NK-92 (cell line): ENCODE data around the gene MYRF.

ENCODE experiments used
- DNase-seq: peaks from one replicate; lab custom pipeline; 2025; ENCODE audit not compliant: unreplicated experiment; lab: John Stamatoyannopoulos, UW

Gene MYRF

DNA sequence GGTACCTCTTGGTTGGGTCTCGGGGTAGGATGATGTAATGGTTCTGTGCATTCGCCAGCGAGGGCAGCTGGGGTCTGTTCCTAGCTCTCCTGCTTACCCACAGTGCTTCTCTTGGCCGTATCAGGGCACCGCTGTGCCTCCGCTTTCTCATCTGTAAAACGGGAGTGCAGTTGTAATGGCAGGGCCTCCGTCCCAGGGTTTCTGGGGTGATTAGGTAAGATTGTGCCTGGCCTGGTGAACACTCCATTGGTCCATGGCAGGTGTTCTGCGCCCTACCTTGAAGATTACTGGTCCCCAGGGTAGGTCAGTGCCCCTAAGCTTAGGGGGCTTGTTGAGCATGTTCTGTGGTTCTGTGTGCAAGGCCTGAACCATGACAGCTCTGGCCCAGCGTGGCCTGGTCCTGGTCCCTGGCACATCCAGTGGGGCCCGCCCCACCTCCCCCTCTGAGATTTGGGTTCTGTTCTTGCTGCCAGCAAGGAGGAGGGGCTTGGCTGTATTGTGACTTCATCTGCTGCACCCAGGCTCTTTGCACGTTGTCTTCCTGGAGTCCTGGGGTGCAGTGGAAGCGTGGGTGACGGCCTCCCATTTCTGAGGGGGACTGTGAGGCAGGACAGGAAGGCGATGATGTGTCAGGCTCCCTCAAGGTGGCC, 4.9 kb downstream of the MYRF start:
- no peak for DNase-seq

DNA sequence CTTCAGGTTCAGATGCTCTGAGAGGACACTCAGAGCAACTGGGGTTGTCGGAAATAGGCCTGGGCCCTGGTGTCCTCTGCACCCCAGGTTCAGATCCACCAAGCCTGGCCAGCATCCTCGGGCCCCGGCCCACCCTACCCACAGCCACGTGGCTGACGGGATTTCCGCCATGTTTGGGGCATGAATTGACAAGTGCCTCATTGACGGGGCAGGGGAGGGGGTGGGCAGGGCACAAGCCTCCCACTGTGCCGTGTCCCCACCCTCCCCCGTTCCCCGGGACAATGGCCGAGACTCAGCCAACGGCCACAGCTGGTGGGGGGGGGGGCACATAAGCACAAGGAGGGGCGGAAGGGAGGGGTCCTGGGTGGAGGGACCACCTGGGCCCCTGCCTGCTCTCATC, 8.5 kb downstream of the MYRF start:
- DNase-seq = no peak

DNA sequence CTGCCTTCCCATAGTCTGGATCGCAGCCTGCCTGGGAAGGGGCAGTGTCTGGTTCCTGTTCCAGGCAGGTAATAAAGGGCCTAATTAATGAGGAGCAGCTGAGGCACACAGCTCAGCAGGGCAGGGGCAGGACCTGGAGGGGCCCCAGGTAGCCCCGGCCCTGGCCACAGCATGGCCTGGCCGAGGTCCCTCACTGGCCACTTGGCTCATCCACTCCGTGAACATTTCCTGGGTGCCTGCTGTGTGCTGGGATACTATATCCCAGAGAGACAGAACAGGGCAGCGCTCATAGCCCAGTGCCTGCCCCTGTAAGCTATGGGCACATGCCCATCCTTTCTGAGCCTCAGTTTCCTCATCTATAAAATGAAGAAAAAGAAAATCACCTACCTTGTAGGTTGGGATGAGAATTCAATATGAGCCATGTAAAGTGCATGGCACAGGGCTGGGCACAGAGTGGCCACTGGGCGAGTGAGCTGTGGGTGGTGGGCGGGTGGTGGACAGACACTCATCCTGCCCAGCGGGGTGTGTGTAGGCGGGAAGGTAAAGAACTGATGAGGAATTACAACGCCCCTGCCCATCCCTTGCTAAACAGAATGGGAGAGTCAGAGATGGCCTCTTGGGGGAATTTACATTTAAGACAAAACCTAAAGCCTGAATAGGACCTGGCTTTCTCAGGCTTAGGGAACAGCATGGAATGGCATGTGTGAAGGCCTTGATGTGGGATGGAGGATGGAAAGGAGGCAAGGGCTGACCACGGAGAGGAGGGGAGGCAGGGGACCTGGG, 9.2 kb downstream of the MYRF start:
- no peak for DNase-seq

DNA sequence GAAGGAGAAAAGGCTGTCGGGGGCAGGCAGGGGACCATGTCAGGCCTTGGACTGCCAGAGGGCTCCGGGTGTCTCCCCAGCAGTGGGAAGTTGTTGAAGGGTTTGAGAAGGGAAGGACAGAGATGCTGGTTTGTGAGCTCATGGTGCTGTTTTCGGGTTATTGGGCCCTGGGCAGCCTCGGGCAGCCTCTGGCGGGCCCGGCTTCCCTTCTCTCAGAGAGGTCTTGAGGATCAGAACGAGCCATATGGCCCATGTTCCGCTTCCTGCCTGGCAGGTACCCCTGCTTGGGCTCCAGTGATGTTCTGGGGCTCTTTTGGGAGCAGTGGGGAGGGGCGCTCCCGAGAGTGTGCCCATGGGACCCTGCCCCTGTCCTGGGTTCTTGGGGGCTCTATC, 9.8 kb downstream of the MYRF start:
- DNase-seq = no peak

DNA sequence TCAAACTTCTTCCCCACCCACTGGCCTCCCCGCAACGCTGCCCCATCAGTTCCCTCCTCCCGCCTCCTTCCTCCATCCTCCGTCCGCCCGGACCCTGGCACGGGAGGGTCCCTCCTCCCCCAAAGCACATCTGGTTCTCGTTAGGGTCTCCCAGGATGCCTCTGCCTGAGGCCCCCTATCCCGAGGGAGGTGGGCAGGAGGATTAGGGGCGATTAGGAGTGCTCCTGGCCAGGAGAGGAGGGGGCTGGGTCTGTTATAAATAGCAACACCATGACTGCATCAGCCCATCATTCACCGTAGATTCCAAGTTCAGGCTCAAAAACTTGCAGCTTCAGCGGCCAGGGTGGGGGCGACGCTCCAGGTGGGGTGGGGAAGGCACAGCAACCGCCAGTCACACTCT, 10.4 kb downstream of the MYRF start:
- DNase-seq = no peak

DNA sequence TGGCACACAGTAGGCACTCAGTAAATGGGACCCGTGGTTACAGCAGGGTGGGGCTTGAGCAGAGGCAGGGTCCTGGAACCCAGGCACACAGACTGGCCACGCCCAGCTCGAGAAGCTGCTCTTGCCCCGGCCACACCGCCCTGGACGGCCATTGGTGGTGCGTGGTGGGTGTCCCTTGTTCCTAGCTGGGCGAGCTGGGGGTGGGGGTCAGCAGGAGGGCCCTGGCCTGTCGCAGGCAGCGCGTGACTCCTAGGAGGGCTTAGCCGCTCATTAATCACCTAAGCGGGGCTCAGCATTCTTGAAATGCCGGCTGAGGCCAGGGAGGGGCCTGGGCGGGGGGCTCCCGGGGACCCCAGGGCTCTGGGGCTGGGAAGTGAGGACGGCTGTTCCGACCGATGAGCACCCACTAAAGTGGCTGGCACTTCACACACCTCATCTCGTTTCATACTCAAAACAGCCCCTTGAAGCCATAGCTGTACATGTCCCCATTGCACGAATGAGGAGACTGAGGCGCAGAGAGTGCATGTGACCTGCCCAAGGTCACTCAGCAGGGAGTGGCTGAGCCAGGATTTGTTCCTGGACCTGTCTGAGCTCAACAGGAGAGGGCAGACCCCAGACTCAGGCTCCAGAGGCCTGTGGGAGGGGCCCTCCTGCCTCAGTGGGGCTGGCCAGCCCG, 11.6 kb downstream of the MYRF start:
- DNase-seq = no peak

DNA sequence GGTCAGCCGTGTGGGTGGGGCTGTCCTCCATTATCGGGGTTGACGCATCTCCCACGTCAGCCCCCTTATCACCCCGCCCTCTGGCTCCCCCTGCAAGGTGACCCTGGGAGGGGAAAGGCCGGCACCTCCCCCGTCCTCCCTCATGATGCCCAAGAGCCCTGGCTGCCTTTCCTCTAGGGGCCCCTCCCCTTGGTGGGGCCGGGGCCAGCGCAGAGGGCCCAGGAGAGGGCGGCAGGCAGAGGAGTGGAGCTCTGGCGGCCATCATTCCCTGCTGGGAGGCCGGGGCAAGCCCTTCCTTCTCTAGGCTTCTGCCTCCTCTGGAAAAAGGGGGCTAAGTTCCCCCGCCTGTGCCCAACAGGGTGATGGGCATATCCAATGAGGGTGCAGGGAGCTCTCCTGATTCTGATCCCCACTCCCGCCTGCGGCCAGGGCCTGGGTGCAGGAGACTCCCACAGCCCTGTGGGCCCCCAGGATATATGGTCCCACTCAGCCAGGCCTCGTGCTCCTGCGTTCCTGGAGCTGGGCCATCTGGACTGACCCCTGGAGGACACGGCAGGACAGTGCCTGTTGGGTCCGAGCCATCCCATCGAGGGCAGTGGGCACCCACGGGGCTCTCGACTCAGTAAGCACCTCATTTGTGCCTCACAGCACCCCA, 12.3 kb downstream of the MYRF start:
- no peak for DNase-seq

DNA sequence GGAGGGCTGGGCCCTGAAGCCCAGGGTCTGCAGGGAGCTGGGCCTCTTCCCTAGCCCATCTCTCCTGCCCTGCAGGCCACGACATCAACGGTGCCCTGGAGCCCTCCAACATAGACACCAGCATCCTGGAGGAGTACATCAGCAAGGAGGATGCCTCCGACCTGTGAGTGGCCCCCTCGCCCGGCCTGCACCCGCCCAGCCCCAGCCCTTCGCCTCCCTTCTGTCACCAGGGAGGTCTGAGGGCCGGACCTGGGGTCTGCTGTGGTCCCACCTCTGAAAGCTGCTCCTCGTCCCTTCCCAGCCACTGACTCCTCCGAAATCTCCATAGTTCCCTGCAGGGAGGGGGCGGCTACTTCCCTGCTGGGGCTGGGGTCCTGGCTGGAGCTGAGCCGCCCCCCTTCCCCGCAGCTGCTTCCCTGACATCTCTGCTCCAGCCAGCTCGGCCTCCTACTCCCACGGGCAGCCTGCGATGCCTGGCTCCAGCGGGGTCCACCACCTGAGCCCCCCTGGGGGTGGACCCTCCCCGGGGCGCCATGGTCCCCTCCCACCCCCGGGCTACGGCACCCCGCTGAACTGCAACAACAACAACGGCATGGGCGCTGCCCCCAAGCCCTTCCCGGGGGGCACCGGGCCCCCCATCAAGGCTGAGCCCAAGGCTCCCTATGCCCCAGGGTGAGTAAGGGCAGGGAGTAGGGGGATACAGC, 13.3 kb downstream of the MYRF start:
- no peak for DNase-seq

DNA sequence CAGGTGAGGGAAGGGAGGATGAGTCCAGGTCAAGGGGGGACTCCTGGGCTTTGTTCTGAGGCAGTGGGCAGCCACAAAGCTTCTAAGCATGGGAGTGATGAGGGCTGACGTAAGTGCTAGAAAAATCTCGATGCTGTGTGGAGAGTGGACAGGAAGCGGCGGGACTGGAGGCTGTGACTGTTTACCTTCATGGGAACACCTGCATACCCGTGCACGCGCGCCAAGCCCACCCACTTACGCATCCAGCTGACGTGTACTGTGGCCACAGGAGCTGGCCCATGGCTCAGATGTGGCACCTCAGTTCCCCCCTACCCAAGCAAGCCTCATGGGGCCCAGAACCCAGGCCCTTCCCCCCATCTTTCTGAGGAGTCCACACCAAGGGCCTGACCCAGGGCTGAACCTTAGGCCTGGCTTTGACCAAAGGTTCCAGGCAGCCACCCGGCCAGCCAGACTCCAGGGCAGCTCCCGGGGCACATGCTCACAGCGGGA, 14.0 kb downstream of the MYRF start:
- DNase-seq = no peak

DNA sequence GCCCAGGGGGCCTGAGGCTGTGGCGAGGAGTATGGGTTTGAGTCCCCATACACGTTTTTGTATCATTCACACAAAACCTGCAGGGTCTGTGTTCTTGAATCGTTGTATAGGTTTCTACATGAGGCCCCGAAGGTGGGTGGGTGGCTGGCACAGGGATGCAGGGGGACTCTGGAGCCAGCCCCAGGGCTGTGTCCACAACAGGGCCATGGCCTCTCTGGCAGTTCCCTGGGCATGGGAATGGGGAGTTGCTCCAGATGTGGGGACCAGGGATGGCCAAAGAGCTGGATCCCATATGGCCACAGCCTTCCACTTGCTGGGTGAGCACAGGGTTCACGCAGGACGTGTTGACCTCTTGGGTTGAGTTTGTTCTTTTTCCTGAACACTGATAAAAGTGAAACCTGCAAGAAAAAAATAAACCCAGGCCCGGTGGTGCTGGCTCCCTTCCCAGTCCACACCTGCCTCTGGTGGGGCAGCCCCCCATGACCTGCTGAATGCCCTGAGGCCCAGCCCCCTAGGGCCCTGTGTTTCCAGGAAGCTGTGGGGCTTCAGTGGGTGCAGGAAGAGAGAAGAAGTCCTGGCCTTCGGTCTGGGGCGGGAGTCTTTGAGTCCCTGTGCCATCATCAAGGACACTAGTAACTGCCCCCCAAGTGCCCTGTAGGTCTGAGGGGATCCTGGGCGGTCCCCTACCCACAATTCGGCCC, 16.1 kb downstream of the MYRF start:
- DNase-seq = no peak

DNA sequence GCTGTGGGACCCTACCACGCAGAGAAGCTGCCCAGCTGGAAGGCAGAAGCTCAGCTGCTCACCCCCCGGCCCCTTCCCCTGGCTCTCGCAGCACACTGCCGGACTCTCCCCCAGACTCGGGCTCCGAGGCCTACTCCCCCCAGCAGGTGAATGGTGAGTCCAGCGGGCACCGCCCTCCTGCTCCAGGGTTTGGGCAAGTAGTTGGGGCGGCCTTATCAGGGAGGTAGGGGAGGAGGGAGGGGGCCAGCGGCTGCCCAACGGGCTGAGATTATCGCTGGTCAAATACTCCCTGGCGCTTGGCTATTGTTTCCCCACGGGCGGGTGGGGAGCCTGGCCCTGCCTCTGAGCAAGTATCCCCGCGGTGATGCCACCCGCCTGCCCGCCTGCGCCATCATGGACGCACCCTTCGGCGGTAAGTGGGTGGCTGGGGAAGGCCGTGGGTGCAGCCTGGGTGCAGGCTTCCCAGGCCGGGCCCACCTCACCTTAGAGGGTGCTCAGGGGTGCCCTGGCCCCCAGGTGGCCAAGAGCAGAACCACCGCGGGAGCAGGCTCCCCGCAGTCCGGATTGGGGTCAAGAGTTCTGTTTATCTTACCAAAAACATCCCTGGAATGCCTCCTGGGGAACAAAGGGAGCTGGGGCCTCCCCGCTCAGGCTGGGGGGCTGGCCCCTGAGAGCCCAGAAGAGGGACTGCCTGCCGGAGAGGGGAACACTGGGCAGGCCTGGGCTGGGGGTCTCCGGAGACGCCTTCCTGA, 16.9 kb downstream of the MYRF start:
- no peak for DNase-seq

DNA sequence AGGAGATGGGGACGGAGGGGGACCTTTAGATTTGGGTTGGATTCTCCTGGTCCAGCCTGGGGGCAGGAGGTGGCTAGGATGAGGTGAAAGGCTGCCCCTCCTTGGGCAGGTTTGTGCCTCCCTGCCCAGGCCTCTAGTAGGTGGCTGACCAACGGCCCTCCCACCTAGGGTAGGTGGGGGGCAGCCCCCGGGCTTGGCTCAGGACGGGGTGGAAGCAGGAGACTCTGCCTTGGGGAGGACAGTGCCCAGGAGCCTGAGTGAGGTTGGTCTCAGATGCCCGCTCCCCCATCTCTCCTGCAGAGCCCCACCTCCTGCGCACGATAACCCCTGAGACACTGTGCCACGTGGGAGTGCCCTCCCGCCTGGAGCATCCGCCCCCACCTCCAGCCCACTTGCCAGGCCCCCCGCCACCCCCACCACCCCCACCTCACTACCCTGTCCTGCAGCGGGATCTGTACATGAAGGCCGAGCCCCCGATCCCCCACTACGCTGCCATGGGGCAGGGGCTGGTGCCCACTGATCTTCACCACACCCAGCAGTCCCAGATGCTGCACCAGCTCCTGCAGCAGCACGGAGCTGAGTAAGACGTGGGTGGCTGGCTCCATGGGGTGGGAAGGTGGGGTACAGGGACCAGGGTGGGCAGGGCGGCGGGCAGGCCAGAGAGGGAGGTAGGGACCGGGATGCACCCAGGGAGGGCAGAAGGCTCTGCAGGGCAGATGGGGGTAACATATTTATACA, 17.7 kb downstream of the MYRF start:
- DNase-seq = no peak

DNA sequence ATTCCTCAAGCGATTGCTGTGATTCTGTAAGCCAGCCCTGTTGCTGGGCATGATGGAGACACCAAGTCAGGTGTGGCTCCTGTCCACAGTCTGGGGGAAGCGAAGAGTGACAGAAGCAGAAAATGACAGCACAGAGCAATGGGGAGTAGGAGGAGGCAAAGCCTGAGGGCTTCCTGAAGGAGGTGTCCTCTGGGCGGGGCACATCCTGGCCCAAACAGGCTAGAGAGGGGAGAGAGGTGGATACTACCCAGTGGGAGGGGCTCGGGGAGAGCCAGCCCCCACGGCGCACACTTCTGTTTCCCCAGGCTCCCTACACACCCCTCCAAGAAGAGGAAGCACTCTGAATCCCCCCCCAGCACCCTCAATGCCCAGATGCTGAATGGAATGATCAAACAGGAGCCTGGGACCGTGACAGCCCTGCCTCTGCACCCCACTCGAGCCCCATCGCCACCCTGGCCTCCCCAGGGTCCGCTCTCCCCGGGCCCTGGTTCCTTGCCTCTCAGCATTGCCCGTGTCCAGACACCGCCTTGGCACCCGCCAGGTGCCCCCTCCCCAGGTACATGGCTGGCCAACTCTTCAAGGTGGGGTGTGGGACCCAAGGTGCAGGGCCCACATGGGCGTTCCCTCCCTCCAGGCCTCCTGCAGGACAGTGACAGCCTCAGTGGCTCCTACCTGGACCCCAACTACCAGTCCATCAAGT, 18.9 kb downstream of the MYRF start:
- DNase-seq = no peak

DNA sequence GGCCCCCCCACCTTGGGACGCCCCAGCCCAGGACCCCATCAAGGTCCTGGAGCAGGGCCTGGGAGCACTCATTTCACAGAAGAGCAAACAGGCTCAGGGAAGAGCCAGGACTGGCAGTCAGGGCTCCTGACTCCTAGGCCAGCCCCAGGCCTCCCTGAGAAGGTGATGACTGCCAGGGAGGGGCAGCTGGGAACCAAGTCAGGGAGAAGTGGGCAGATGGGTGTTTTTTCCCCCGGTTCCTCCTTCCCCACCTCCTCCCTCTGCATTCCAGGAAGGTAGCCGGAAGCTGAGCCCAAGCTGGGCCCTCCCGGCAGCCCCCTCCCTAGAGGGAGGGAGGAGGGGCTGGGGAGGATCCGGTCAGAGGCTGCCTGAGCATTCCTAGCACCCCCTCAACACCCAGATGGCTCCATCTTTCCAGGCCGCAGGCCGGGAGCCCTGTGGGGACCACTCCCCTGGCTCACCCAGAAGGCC, 19.6 kb downstream of the MYRF start:
- DNase-seq = no peak

DNA sequence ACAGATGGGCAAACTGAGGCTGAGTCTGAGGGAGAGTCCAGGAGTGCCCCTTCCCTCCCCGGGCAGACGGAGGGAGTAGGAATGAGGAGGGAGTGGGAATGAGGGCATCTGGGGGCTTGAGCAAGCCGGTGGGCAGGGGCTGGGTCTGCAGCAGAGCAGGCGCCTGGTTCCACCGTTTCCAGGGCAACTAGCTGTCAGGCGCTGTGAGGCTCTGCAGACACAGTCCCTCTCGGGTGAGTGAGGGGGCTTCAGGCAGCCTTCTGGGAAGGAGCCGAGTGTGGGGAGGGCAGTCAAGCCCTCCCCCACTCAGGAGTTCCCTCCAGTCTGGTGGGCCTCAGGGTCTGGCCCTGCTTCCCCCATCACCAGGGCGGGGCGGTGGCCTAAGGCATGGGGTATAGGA, 20.9 kb downstream of the MYRF start:
- no peak for DNase-seq

DNA sequence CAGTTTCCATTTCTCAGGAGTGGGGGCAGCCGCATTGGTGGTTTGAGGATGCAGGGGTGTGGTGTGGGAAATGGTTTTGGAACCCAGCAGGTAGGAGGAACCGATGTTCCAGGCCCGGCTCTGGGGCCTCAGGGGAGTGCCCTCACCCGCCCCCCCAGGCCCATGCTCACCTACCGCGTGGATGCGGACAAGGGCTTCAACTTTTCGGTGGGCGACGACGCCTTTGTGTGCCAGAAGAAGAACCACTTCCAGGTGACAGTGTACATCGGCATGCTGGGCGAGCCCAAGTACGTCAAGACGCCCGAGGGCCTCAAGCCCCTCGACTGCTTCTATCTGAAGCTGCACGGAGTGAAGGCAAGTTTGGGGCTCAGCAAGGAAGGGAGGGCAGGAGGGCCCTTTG, 21.4 kb downstream of the MYRF start:
- DNase-seq = no peak

DNA sequence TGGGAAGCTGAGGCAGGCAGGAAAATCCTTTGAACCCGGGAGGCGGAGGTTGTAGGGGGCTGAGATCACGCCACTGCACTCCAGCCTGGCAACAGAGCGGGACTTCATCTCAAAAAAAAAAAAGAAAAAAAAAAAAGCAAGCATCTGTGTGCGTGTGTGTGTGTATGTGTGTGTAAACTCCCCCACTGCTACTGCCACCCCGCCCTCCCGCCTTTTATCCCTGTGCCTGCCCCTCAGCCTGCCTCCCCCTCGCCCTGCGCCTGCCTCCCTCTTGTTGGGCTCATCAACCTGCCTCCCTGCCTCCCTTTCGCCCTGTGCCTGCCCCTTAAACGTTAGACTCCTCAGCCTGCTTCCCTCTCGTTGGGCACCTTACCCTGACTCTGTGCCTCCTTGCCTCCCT, 22.0 kb downstream of the MYRF start:
- no peak for DNase-seq

DNA sequence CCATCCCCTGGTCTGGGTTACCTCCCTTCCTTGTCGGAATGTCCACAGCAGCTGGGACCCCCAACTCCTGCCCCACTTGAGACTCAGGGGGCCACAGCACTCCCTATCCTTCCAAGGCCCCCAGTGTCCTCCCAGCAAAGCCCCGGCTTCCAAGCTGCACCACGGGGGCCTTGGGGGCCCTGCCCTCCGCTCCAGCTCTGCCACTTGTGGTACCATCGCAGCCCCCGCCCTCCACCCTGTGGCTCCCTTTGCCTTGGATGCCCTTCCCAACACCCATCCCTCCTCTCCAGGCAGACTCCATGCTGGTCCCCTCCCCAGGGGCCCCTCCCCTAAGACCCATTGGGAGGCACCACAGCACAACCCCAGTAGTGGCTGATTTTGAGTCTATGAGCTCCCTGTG, 22.7 kb downstream of the MYRF start:
- no peak for DNase-seq
